Measurements from ENCODE around the gene COL6A3. TPM values are rescaled to one million over a fixed set of nuclear protein-coding genes. Genes with fewer than 3 reads are reported as not detected.

COL6A3 gene
- total RNA-seq, 1 experiment from 2014 or later = 0.04 TPM

- no peak for DNase-seq
- no peak overlapping the region for H3K4me3 ChIP-seq
- H3K36me3 ChIP-seq = no peaks in the 10 kb centered on the region
- no peaks in the 10 kb centered on the region; the same call in 1 of the 2 replicates for H3K9me3 ChIP-seq (replicated peaks)
- no peaks in the 10 kb centered on the region for H3K4me1 ChIP-seq
- no peak overlapping the region for H3K27ac ChIP-seq
- H3K27me3 ChIP-seq = 0 out of 2 replicates have a peak, but pooled peaks cover 4% of the 10 kb centered on the region
Measured at GRCh38 chr2:237341872-237342271, 72.1 kb downstream of the COL6A3 start.

- Histone ChIP-seq H3K4me3 (no peak overlapping the region), H3K9me3 (replicated peaks) (no peaks in the 10 kb centered on the region; the same call in 1 of the 2 replicates), H3K4me1 (no peaks in the 10 kb centered on the region), H3K27me3 (0 out of 2 replicates have a peak, but pooled peaks cover 4% of the 10 kb centered on the region), H3K27ac (no peak overlapping the region), H3K36me3 (no peaks in the 10 kb centered on the region)
- DNase-seq = no peak
Measured at GRCh38 chr2:237337586-237337985, 76.4 kb downstream of the COL6A3 start.

- H3K27ac ChIP-seq = no peak overlapping the region
Measured at GRCh38 chr2:237336131-237336530, 77.8 kb downstream of the COL6A3 start.

DNA sequence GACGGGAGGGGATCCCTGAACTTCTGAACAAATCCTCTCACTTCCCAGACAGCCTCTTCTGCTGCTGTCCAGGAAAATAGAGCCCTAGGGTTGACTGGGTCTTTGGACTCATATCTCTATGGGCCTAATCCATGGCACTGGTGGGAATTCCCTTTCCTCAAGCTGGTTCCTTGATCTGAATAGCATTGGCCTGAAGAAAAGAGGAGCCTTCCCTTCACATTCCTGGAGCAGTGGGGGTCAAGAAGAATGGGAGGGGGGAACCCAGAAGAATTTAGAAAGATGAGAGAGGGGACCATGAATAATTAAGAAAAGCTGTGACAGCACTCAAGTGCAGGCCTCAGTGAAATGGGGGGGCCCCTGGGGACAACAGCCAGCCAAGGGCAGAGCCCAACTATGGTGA, 80.2 kb downstream of the COL6A3 start:
- no peaks in the 10 kb centered on the region for H3K27me3 ChIP-seq
- no peaks in the 10 kb centered on the region for H3K4me1 ChIP-seq
- H3K36me3 ChIP-seq = no peaks in the 10 kb centered on the region
- H3K9me3 ChIP-seq (replicated peaks) = no peaks in the 10 kb centered on the region; the same call in 1 of the 2 replicates
- H3K27ac ChIP-seq = no peak overlapping the region
- DNase-seq = no peak
- no peak overlapping the region for H3K4me3 ChIP-seq

More at GRCh38 chr2:237336131-237336530, 77.8 kb downstream of the COL6A3 start:
- Histone ChIP-seq H3K27me3 (no peaks in the 10 kb centered on the region), H3K4me3 (no peak overlapping the region), H3K36me3 (no peaks in the 10 kb centered on the region), H3K9me3 (replicated peaks) (no peaks in the 10 kb centered on the region; the same call in 1 of the 2 replicates), H3K4me1 (no peaks in the 10 kb centered on the region)
- DNase-seq = no peak

GRCh38 chr2:237330541-237330940, 83.4 kb downstream of the COL6A3 start:
- H3K27ac ChIP-seq = no peak overlapping the region
- H3K9me3 ChIP-seq (replicated peaks) = no peaks in the 10 kb centered on the region
- no peaks in the 10 kb centered on the region for H3K27me3 ChIP-seq
- H3K4me1 ChIP-seq = no peaks in the 10 kb centered on the region
- H3K4me3 ChIP-seq = no peak overlapping the region
- no peak for DNase-seq
- H3K36me3 ChIP-seq = no peaks in the 10 kb centered on the region

- H3K4me3 ChIP-seq = no peak overlapping the region
Measured at GRCh38 chr2:237327175-237327950, 86.6 kb downstream of the COL6A3 start.

GRCh38 chr2:237326266-237327171, 87.4 kb downstream of the COL6A3 start:
- Histone ChIP-seq H3K36me3 (no peaks in the 10 kb centered on the region), H3K4me1 (0 out of 2 replicates have a peak, but pooled peaks cover 3% of the 10 kb centered on the region), H3K9me3 (replicated peaks) (no peaks in the 10 kb centered on the region), H3K27ac (no peak overlapping the region), H3K4me3 (no peak overlapping the region), H3K27me3 (no peaks in the 10 kb centered on the region)
- DNase-seq = no peak

More at GRCh38 chr2:237327175-237327950, 86.6 kb downstream of the COL6A3 start:
- Histone ChIP-seq H3K9me3 (replicated peaks) (no peaks in the 10 kb centered on the region), H3K27me3 (no peaks in the 10 kb centered on the region), H3K36me3 (no peaks in the 10 kb centered on the region), H3K27ac (no peak overlapping the region), H3K4me1 (0 out of 2 replicates have a peak, but pooled peaks cover 3% of the 10 kb centered on the region)
- no peak for DNase-seq

GRCh38 chr2:237324837-237325236, 89.1 kb downstream of the COL6A3 start:
- no peak overlapping the region for H3K4me3 ChIP-seq
- peak; percentile 24 to 57 for DNase-seq
- no peaks in the 10 kb centered on the region for H3K36me3 ChIP-seq
- H3K27ac ChIP-seq = no peak overlapping the region
- 0 out of 2 replicates have a peak, but pooled peaks cover 3% of the 10 kb centered on the region for H3K4me1 ChIP-seq
- H3K9me3 ChIP-seq (replicated peaks) = no peaks in the 10 kb centered on the region
- no peaks in the 10 kb centered on the region for H3K27me3 ChIP-seq

- peak in 1 of 2 experiments; percentile 23 for DNase-seq
- H3K27ac ChIP-seq = no peak overlapping the region
Measured at GRCh38 chr2:237324405-237324831, 89.5 kb downstream of the COL6A3 start.

GRCh38 chr2:237323656-237324055, 90.3 kb downstream of the COL6A3 start:
- no peak overlapping the region for H3K4me3 ChIP-seq
- H3K27ac ChIP-seq = no peak overlapping the region
- H3K36me3 ChIP-seq = no peaks in the 10 kb centered on the region
- H3K4me1 ChIP-seq = 0 out of 2 replicates have a peak, but pooled peaks cover 3% of the 10 kb centered on the region
- H3K9me3 ChIP-seq (replicated peaks) = no peaks in the 10 kb centered on the region
- H3K27me3 ChIP-seq = no peaks in the 10 kb centered on the region
- DNase-seq = no peak

More at GRCh38 chr2:237324405-237324831, 89.5 kb downstream of the COL6A3 start:
- no peaks in the 10 kb centered on the region for H3K9me3 ChIP-seq (replicated peaks)
- no peaks in the 10 kb centered on the region for H3K36me3 ChIP-seq
- 0 out of 2 replicates have a peak, but pooled peaks cover 3% of the 10 kb centered on the region for H3K4me1 ChIP-seq
- H3K27me3 ChIP-seq = no peaks in the 10 kb centered on the region
- H3K4me3 ChIP-seq = no peak overlapping the region

GRCh38 chr2:237322564-237322963, 91.4 kb downstream of the COL6A3 start:
- Histone ChIP-seq H3K36me3 (no peaks in the 10 kb centered on the region), H3K27me3 (no peaks in the 10 kb centered on the region), H3K4me3 (no peak overlapping the region), H3K9me3 (replicated peaks) (no peaks in the 10 kb centered on the region), H3K4me1 (0 out of 2 replicates have a peak, but pooled peaks cover 3% of the 10 kb centered on the region), H3K27ac (no peak overlapping the region)
- peak in 1 of 2 experiments; percentile 19 for DNase-seq

GRCh38 chr2:237321746-237322145, 92.2 kb downstream of the COL6A3 start:
- Histone ChIP-seq H3K4me3 (no peak overlapping the region), H3K27ac (no peak overlapping the region), H3K36me3 (no peaks in the 10 kb centered on the region), H3K9me3 (replicated peaks) (no peaks in the 10 kb centered on the region), H3K27me3 (no peaks in the 10 kb centered on the region), H3K4me1 (0 out of 2 replicates have a peak, but pooled peaks cover 3% of the 10 kb centered on the region)
- no peak for DNase-seq

GRCh38 chr2:237320801-237321560, 93.0 kb downstream of the COL6A3 start:
- no peak for DNase-seq
- H3K9me3 ChIP-seq (replicated peaks) = 0 out of 2 replicates have a peak, but pooled peaks cover 3% of the 10 kb centered on the region
- no peak overlapping the region for H3K27ac ChIP-seq

DNA sequence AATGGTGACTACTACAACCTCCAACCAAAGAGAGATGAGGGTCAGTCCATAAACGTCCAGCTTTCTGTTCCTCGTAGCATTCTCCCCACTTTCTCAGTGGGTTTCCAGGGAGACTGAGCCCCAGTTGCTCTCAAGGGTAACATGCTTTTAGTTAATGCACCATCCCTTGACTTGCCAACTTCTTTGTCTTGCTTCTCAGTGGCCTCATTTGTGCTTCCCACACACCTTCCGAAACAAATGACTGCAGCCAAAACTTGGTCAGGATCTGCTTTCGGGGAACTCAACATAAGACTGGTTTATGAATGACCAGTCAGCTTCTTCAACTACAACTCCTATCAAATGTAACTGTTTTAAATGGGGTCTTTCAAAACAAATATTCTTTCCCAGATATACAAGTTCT, 94.1 kb downstream of the COL6A3 start:
- H3K36me3 ChIP-seq = no peaks in the 10 kb centered on the region
- no peak for DNase-seq
- no peaks in the 10 kb centered on the region; the same call in 1 of the 2 replicates for H3K27me3 ChIP-seq
- H3K4me1 ChIP-seq = 0 out of 2 replicates have a peak, but pooled peaks cover under 1% of the 10 kb centered on the region
- no peak overlapping the region for H3K27ac ChIP-seq
- no peak overlapping the region for H3K4me3 ChIP-seq
- 0 out of 2 replicates have a peak, but pooled peaks cover 3% of the 10 kb centered on the region for H3K9me3 ChIP-seq (replicated peaks)

More at GRCh38 chr2:237320801-237321560, 93.0 kb downstream of the COL6A3 start:
- H3K36me3 ChIP-seq = no peaks in the 10 kb centered on the region
- no peaks in the 10 kb centered on the region; the same call in 1 of the 2 replicates for H3K27me3 ChIP-seq
- H3K4me1 ChIP-seq = 0 out of 2 replicates have a peak, but pooled peaks cover 3% of the 10 kb centered on the region
- H3K4me3 ChIP-seq = no peak overlapping the region
